ENCODE results near the gene PLA2R1. TPM values are rescaled to one million over a fixed set of nuclear protein-coding genes. Genes with fewer than 3 reads are reported as not detected.

Gene PLA2R1
- total RNA-seq, 1 experiment from 2014 or later: 0.39 TPM

DNA sequence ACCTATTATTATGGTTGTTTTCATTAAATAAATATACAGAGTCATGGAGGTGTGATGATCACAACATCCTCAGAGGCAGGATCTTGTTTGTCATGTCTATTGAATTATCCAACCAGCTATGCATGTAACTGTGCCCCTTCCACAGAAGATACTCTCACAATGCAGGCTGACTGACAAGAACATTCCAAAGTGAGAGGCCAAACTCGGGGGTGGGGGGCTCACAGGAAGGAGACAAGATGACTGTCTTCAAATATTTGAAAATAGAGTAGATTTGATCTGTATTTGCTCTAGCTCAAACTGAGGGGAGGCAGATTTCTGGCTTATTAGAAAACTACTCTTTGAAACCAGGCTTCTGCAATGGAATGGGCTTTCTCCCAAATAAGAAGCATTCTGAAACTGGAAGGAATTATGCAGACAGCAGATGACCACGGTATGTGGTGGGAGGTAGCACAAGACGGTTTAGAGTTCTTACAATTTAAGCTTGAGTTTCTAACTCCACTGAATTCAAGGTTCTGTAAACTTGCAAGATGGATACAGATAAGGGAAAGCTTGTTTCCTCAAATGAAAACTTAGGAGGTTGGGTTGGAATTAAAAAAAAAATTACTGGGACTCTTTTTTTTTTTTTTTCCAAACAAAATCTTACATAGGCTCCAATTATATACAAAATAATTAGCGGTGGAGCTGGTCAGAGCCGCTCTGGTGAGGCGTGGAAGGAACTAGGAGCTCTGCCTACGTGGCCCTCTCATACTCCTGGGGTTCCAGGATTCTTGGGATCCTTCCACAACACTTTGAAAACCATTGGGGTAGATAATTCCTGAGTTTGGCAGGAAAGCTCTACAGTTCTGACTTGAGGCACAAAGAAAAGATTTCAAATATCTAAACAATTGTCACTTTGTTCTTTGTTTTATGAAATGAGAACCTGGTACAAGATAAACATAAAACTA, 79.3 kb downstream of the PLA2R1 start:
- Mint-ChIP-seq H3K36me3 (ENCODE audit: insufficient read depth, unreplicated experiment) (no peaks in the 10 kb centered on the region), H3K4me1 (ENCODE audit: low read depth, unreplicated experiment) (no peaks in the 10 kb centered on the region), H3K27me3 (ENCODE audit: insufficient read depth, unreplicated experiment) (peaks cover 7% of the 10 kb centered on the region), H3K4me3 (ENCODE audit: unreplicated experiment) (no peak overlapping the region), H3K9me3 (ENCODE audit: unreplicated experiment) (no peaks in the 10 kb centered on the region), H3K27ac (ENCODE audit: unreplicated experiment) (no peak overlapping the region)
- DNase-seq: no peak
- TF ChIP-seq, protein P1, sequence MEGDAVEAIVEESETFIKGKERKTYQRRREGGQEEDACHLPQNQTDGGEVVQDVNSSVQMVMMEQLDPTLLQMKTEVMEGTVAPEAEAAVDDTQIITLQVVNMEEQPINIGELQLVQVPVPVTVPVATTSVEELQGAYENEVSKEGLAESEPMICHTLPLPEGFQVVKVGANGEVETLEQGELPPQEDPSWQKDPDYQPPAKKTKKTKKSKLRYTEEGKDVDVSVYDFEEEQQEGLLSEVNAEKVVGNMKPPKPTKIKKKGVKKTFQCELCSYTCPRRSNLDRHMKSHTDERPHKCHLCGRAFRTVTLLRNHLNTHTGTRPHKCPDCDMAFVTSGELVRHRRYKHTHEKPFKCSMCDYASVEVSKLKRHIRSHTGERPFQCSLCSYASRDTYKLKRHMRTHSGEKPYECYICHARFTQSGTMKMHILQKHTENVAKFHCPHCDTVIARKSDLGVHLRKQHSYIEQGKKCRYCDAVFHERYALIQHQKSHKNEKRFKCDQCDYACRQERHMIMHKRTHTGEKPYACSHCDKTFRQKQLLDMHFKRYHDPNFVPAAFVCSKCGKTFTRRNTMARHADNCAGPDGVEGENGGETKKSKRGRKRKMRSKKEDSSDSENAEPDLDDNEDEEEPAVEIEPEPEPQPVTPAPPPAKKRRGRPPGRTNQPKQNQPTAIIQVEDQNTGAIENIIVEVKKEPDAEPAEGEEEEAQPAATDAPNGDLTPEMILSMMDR (IDR thresholded peaks at IDR 0.05; ENCODE audit: insufficient read depth in 1 of 2, low read depth in 1 of 2, low read length in 1 of 2, severe bottlenecking in 1 of 2, unreplicated experiment in 1 of 2): no peak
- ChIA-PET CTCF (no interaction called here), POLR2A (no interaction called here)
- H3K27me3 ChIP-seq (replicated peaks; ENCODE audit: control insufficient read depth, insufficient read depth, low read length): no peaks in the 10 kb centered on the region
- no peak overlapping the region for H3K4me3 ChIP-seq (ENCODE audit: low read depth, low read length)
- H3K9me3 ChIP-seq: no peaks in the 10 kb centered on the region
- no peaks in the 10 kb centered on the region for H3K36me3 ChIP-seq (ENCODE audit: control insufficient read depth, insufficient read depth, low read length)
- no peaks in the 10 kb centered on the region for H3K4me1 ChIP-seq
- no TSS peak for BruUV-seq (replicated peaks)
- intact Hi-C loops (cut with micrococcal nuclease; ENCODE audit: unreplicated experiment): no loop called here

DNA sequence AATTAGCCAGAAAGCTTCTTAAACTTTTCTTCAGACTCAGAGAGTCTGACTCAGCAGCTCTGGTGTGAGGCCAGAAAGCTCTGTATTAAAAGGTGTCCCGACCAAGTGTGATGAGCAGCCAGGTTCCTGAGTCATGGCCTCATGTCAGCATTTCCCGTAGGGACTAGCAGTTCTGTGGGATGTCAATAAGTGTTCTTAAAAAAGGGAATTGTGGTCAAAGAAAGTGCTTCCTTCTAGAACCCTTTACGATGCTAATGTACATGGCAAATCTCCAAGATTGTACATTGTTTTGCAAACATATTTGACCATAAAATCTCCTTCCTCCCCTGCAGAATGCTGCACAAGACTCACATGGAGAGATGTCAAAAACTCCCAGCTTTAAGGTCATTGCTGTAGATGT, 80.1 kb downstream of the PLA2R1 start:
- Mint-ChIP-seq H3K36me3 (ENCODE audit: insufficient read depth, unreplicated experiment) (no peaks in the 10 kb centered on the region), H3K4me3 (ENCODE audit: unreplicated experiment) (no peak overlapping the region), H3K27me3 (ENCODE audit: insufficient read depth, unreplicated experiment) (peaks cover 9% of the 10 kb centered on the region), H3K9me3 (ENCODE audit: unreplicated experiment) (no peaks in the 10 kb centered on the region), H3K27ac (ENCODE audit: unreplicated experiment) (no peak overlapping the region), H3K4me1 (ENCODE audit: low read depth, unreplicated experiment) (no peaks in the 10 kb centered on the region)
- CTCF ChIA-PET: no interaction called here
- Histone ChIP-seq H3K36me3 (ENCODE audit: control insufficient read depth, insufficient read depth, low read length) (no peaks in the 10 kb centered on the region), H3K4me3 (ENCODE audit: low read depth, low read length) (no peak overlapping the region), H3K4me1 (no peaks in the 10 kb centered on the region), H3K27me3 (replicated peaks; ENCODE audit: control insufficient read depth, insufficient read depth, low read length) (no peaks in the 10 kb centered on the region), H3K9me3 (no peaks in the 10 kb centered on the region)
- DNase-seq: no peak
- TF ChIP-seq, protein P1 (IDR thresholded peaks at IDR 0.05; ENCODE audit: insufficient read depth in 1 of 2, low read depth in 1 of 2, low read length in 1 of 2, severe bottlenecking in 1 of 2, unreplicated experiment in 1 of 2): no peak
- POLR2A ChIA-PET: no interaction called here
- intact Hi-C loops (cut with micrococcal nuclease; ENCODE audit: unreplicated experiment): no loop called here
- BruUV-seq (replicated peaks): no TSS peak

DNA sequence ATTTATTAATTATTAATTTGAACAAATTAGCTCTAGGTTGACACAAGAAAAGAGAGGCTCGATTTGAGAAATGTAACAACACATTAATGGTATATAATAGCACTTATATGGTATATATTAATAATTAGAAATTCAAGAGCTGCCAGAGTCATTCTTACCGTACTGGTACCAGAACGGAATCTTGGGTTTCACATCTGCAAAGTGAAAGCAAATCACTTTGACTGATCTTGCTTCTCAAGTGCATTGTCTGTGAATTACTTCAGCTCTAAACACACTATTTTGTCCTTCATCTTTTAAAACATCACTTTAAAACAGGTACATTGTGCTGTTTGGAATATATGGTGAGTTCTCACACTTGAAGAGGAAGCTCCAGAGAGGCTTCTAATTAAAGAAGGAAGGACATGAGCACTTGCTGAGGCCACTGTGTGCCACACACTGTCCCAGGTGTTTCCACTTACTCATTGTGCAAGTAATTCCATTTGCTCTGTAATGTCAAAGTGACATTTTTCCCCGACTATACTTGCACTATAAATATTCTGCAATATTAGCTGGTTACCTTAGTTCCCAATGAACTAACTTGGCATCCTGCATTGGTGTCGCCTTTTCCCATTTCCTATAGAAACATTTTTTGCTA, 85.8 kb downstream of the PLA2R1 start:
- POLR2A ChIA-PET: no interaction called here
- H3K4me3 ChIP-seq (ENCODE audit: low read depth, low read length): no peak overlapping the region
- Mint-ChIP-seq H3K9me3 (ENCODE audit: unreplicated experiment) (no peaks in the 10 kb centered on the region), H3K27ac (ENCODE audit: unreplicated experiment) (no peak overlapping the region), H3K4me3 (ENCODE audit: unreplicated experiment) (no peak overlapping the region), H3K36me3 (ENCODE audit: insufficient read depth, unreplicated experiment) (no peaks in the 10 kb centered on the region), H3K4me1 (ENCODE audit: low read depth, unreplicated experiment) (no peaks in the 10 kb centered on the region), H3K27me3 (ENCODE audit: insufficient read depth, unreplicated experiment) (peaks cover 12% of the 10 kb centered on the region)
- H3K4me1 ChIP-seq: no peaks in the 10 kb centered on the region
- no peaks in the 10 kb centered on the region for H3K36me3 ChIP-seq (ENCODE audit: control insufficient read depth, insufficient read depth, low read length)
- no peaks in the 10 kb centered on the region for H3K27me3 ChIP-seq (replicated peaks; ENCODE audit: control insufficient read depth, insufficient read depth, low read length)
- CTCF ChIA-PET: no interaction called here
- TF ChIP-seq, protein P1 (IDR thresholded peaks at IDR 0.05; ENCODE audit: insufficient read depth in 1 of 2, low read depth in 1 of 2, low read length in 1 of 2, severe bottlenecking in 1 of 2, unreplicated experiment in 1 of 2): no peak
- no TSS peak for BruUV-seq (replicated peaks)
- no peaks in the 10 kb centered on the region for H3K9me3 ChIP-seq
- DNase-seq: no peak
- intact Hi-C loops (cut with micrococcal nuclease; ENCODE audit: unreplicated experiment): no loop called here

All from Caco-2 (cell line).